Endothelial cell (in vitro differentiated cells): Measurements from ENCODE around the gene SPEM1. TPM values are rescaled to one million over a fixed set of nuclear protein-coding genes. Genes with fewer than 3 reads are reported as not detected.

Experiments
- DNase-seq: peaks from one replicate; pipeline ENCODE4 v3.0.0; 2021; ENCODE audit warnings: low spot score
- H3K27ac Mint-ChIP-seq: one replicate; pipeline ENCODE4 v1.8.0; 2021; ENCODE audit warnings: mixed read lengths, inconsistent platforms; ENCODE audit not compliant: unreplicated experiment
- H3K27me3 Mint-ChIP-seq: one replicate; pipeline ENCODE4 v1.8.0; 2021; ENCODE audit warnings: mild to moderate bottlenecking, moderate library complexity, mixed read lengths, inconsistent platforms; ENCODE audit not compliant: unreplicated experiment
- H3K36me3 Mint-ChIP-seq: one replicate; pipeline ENCODE4 v1.8.0; 2021; ENCODE audit warnings: mild to moderate bottlenecking, low read depth, mixed read lengths, inconsistent platforms; ENCODE audit not compliant: unreplicated experiment
- H3K4me1 Mint-ChIP-seq: one replicate; pipeline ENCODE4 v1.8.0; 2021; ENCODE audit warnings: mild to moderate bottlenecking, mixed read lengths, inconsistent platforms; ENCODE audit not compliant: unreplicated experiment
- H3K4me3 Mint-ChIP-seq: one replicate; pipeline ENCODE4 v1.8.0; 2021; ENCODE audit warnings: mild to moderate bottlenecking, mixed read lengths, inconsistent platforms; ENCODE audit not compliant: unreplicated experiment
- H3K9me3 Mint-ChIP-seq: one replicate; pipeline ENCODE4 v1.8.0; 2021; ENCODE audit warnings: mixed read lengths, inconsistent platforms; ENCODE audit not compliant: unreplicated experiment
- CTCF ChIP-seq: fragments of 200-600 bp; sonication (generic); IDR thresholded peaks from one replicate; pipeline ENCODE4 v1.5.0; 2021; ENCODE audit warnings: antibody characterized with exemption; ENCODE audit not compliant: unreplicated experiment
- total RNA-seq: library from RNA; stranded (reverse); fragmentation: NEBNext Ultra II Directional; extraction: Animal tissue kit (Norgen Biotek cat#: 25700); gene quantifications from one replicate; pipeline ENCODE4 v1.2.1, GENCODE V29; 2021; ENCODE audit not compliant: unreplicated experiment

The SPEM1 gene
- total RNA-seq, 1 donor from 2014 or later = 0.38 TPM

GRCh38 chr17:7398612-7399011, 21.5 kb upstream of the SPEM1 start:
- Mint-ChIP-seq H3K4me1 (peaks cover 17% of the 10 kb centered on the region), H3K27me3 (peaks cover 5% of the 10 kb centered on the region), H3K27ac (no peak overlapping the region), H3K4me3 (no peak overlapping the region), H3K9me3 (no peaks in the 10 kb centered on the region), H3K36me3 (no peaks in the 10 kb centered on the region)
- DNase-seq = no peak
- TF ChIP-seq CTCF = no peak

- no peaks in the 10 kb centered on the region for H3K9me3 Mint-ChIP-seq
- peak; percentile 56 for DNase-seq
- TF ChIP-seq CTCF = no peak
- H3K27me3 Mint-ChIP-seq = peaks cover 5% of the 10 kb centered on the region
- peaks cover 22% of the 10 kb centered on the region for H3K4me1 Mint-ChIP-seq
- no peaks in the 10 kb centered on the region for H3K36me3 Mint-ChIP-seq
- peak overlapping the region; percentile 91 for H3K4me3 Mint-ChIP-seq
- peak overlapping the region; percentile 78 for H3K27ac Mint-ChIP-seq
Measured at GRCh38 chr17:7403043-7403726, 16.9 kb upstream of the SPEM1 start.

GRCh38 chr17:7403727-7403976, 16.5 kb upstream of the SPEM1 start:
- H3K9me3 Mint-ChIP-seq = no peaks in the 10 kb centered on the region
- H3K4me3 Mint-ChIP-seq = peak overlapping the region; percentile 91
- peaks cover 5% of the 10 kb centered on the region for H3K27me3 Mint-ChIP-seq
- TF ChIP-seq CTCF = no peak
- peak overlapping the region; percentile 80 for H3K27ac Mint-ChIP-seq
- DNase-seq = no peak
- no peaks in the 10 kb centered on the region for H3K36me3 Mint-ChIP-seq
- peaks cover 22% of the 10 kb centered on the region for H3K4me1 Mint-ChIP-seq

- peaks cover 3% of the 10 kb centered on the region for H3K36me3 Mint-ChIP-seq
Measured at GRCh38 chr17:7403977-7404736, 16.0 kb upstream of the SPEM1 start, which contains the start of gene TMEM256. TMEM256 (minus strand) TSS chr17:7404097; CDS start chr17:7404084, 13 bp downstream.

More at GRCh38 chr17:7403977-7404736, 16.0 kb upstream of the SPEM1 start, which contains the start of gene TMEM256:
- DNase-seq = peak; percentile 96
- Mint-ChIP-seq H3K27me3 (peaks cover 6% of the 10 kb centered on the region), H3K9me3 (no peaks in the 10 kb centered on the region), H3K4me1 (peaks cover 24% of the 10 kb centered on the region), H3K27ac (peak within 1 kb of the TSS; percentile 80), H3K4me3 (peak within 1 kb of the TSS; percentile 92)
- no peak for TF ChIP-seq CTCF
